Measurements from ENCODE around the gene EML2. TPM values are rescaled to one million over a fixed set of nuclear protein-coding genes. Genes with fewer than 3 reads are reported as not detected.
"Not testable (repeated sequence)": the region's sequence is repeated elsewhere in the genome, so short reads cannot be mapped to it uniquely, and the experiment has no call there.

The EML2 gene
- total RNA-seq, 1 donor from 2014 or later, result 27.1 TPM

GRCh38 chr19:45623984-45624383 is 15.2 kb downstream of the EML2 start:
- DNase-seq (ENCODE audit: extremely low spot score, unreplicated experiment), result no peak
- Mint-ChIP-seq H3K4me1 (ENCODE audit: unreplicated experiment) (no peaks in the 10 kb centered on the region), H3K4me3 (ENCODE audit: unreplicated experiment) (no peak overlapping the region), H3K36me3 (ENCODE audit: unreplicated experiment) (peaks cover 29% of the 10 kb centered on the region), H3K27me3 (ENCODE audit: unreplicated experiment) (no peaks in the 10 kb centered on the region), H3K9me3 (ENCODE audit: unreplicated experiment) (no peaks in the 10 kb centered on the region), H3K27ac (ENCODE audit: unreplicated experiment) (no peak overlapping the region)
- TF ChIP-seq, protein P1, sequence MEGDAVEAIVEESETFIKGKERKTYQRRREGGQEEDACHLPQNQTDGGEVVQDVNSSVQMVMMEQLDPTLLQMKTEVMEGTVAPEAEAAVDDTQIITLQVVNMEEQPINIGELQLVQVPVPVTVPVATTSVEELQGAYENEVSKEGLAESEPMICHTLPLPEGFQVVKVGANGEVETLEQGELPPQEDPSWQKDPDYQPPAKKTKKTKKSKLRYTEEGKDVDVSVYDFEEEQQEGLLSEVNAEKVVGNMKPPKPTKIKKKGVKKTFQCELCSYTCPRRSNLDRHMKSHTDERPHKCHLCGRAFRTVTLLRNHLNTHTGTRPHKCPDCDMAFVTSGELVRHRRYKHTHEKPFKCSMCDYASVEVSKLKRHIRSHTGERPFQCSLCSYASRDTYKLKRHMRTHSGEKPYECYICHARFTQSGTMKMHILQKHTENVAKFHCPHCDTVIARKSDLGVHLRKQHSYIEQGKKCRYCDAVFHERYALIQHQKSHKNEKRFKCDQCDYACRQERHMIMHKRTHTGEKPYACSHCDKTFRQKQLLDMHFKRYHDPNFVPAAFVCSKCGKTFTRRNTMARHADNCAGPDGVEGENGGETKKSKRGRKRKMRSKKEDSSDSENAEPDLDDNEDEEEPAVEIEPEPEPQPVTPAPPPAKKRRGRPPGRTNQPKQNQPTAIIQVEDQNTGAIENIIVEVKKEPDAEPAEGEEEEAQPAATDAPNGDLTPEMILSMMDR (IDR thresholded peaks at IDR 0.05), result no peak

GRCh38 chr19:45621976-45622503 is 17.2 kb downstream of the EML2 start:
- Mint-ChIP-seq H3K9me3 (ENCODE audit: unreplicated experiment) (no peaks in the 10 kb centered on the region), H3K27me3 (ENCODE audit: unreplicated experiment) (no peaks in the 10 kb centered on the region), H3K4me1 (ENCODE audit: unreplicated experiment) (no peaks in the 10 kb centered on the region), H3K27ac (ENCODE audit: unreplicated experiment) (no peak overlapping the region), H3K4me3 (ENCODE audit: unreplicated experiment) (no peak overlapping the region), H3K36me3 (ENCODE audit: unreplicated experiment) (peaks cover 24% of the 10 kb centered on the region)
- DNase-seq (ENCODE audit: extremely low spot score, unreplicated experiment), result no peak
- TF ChIP-seq, protein P1 (IDR thresholded peaks at IDR 0.05), result no peak

- TF ChIP-seq, protein P1 (IDR thresholded peaks at IDR 0.05), result no peak
- no peak for DNase-seq (ENCODE audit: extremely low spot score, unreplicated experiment)
- no peaks in the 10 kb centered on the region for H3K9me3 Mint-ChIP-seq (ENCODE audit: unreplicated experiment)
- H3K27me3 Mint-ChIP-seq (ENCODE audit: unreplicated experiment), result no peaks in the 10 kb centered on the region
- no peaks in the 10 kb centered on the region for H3K4me1 Mint-ChIP-seq (ENCODE audit: unreplicated experiment)
- H3K36me3 Mint-ChIP-seq (ENCODE audit: unreplicated experiment), result peaks cover 22% of the 10 kb centered on the region
- H3K27ac Mint-ChIP-seq (ENCODE audit: unreplicated experiment), result no peak overlapping the region
- no peak overlapping the region for H3K4me3 Mint-ChIP-seq (ENCODE audit: unreplicated experiment)
These were observed 17.8 kb downstream of the EML2 start for GRCh38 chr19:45621389-45621788.

DNA sequence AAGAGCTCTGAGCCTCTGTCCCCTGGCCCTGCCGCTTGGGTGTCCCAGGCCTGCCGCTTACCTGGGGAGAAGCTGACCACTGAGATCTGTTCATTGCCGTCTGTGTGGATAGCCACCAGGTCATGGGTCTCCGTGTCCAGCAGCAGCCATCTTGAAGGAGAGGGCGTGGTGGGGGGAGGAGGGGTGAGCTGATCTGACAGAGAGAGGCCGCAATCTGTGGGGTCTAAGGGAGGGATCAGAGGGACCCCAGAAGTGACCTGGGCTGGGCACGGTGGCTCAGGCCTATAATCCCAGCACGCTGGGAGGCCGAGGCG is 22.5 kb downstream of the EML2 start:
- no peak overlapping the region for H3K4me3 Mint-ChIP-seq (ENCODE audit: unreplicated experiment)
- no peaks in the 10 kb centered on the region for H3K27me3 Mint-ChIP-seq (ENCODE audit: unreplicated experiment)
- peaks cover 18% of the 10 kb centered on the region for H3K36me3 Mint-ChIP-seq (ENCODE audit: unreplicated experiment)
- no peak overlapping the region for H3K27ac Mint-ChIP-seq (ENCODE audit: unreplicated experiment)
- DNase-seq (ENCODE audit: extremely low spot score, unreplicated experiment), result no peak
- H3K9me3 Mint-ChIP-seq (ENCODE audit: unreplicated experiment), result no peaks in the 10 kb centered on the region
- TF ChIP-seq, protein P1 (IDR thresholded peaks at IDR 0.05), result no peak
- peaks cover 13% of the 10 kb centered on the region for H3K4me1 Mint-ChIP-seq (ENCODE audit: unreplicated experiment)

DNA sequence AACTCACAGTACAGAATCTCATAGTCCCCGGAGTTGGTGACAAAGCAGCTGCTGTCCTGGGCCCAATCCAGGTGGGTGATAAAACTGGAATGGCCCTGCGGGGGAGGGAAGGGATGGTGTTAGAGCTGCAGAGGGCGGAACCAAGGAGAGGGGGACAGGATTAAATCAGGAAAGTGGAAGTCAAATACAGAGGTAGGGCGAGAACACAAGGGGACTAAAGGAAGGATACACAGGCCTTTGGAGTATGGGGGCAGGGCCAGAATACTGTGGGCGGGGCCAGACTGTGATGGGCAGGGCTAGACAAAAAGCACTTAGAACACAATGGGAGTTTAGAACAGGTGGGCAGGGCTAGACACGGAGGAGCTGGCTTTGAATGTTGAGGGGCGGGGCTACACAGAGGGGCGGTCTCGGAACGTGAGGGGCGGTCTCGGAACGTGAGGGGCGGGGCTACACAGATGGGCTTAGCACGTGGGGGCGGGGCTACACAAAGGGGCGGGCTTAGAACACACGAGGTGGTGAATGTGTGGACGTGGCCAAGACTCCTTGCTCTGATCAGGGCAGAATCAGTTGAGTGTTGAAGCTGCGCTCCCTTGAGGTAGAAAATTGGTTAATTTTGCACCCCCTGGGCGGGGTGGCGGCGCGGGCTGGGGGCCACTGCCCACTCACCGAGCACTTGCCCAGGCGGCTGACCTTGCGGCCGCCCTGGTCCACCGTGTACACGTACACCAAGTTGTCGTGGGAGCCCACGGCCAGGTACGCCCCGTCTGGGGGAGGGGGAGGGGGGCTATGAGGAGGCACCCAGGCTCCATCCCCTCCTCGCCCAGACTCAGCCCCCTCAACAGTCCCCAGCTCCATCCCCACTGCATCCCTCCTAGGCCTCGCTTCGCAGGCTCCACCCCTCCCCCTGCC is 23.1 kb downstream of the EML2 start:
- no peak overlapping the region for H3K4me3 Mint-ChIP-seq (ENCODE audit: unreplicated experiment)
- no peaks in the 10 kb centered on the region for H3K27me3 Mint-ChIP-seq (ENCODE audit: unreplicated experiment)
- TF ChIP-seq, protein P1 (IDR thresholded peaks at IDR 0.05), result no peak
- H3K4me1 Mint-ChIP-seq (ENCODE audit: unreplicated experiment), result peaks cover 13% of the 10 kb centered on the region
- no peaks in the 10 kb centered on the region for H3K9me3 Mint-ChIP-seq (ENCODE audit: unreplicated experiment)
- DNase-seq (ENCODE audit: extremely low spot score, unreplicated experiment), result peak; percentile 87
- H3K36me3 Mint-ChIP-seq (ENCODE audit: unreplicated experiment), result peaks cover 16% of the 10 kb centered on the region
- H3K27ac Mint-ChIP-seq (ENCODE audit: unreplicated experiment), result peak overlapping the region; percentile 50

GRCh38 chr19:45615056-45615455 is 24.1 kb downstream of the EML2 start:
- not testable (repeated sequence) for H3K27ac Mint-ChIP-seq (ENCODE audit: unreplicated experiment); H3K4me3 Mint-ChIP-seq (ENCODE audit: unreplicated experiment); H3K27me3 Mint-ChIP-seq (ENCODE audit: unreplicated experiment); DNase-seq (ENCODE audit: extremely low spot score, unreplicated experiment); H3K9me3 Mint-ChIP-seq (ENCODE audit: unreplicated experiment)
- Mint-ChIP-seq H3K4me1 (ENCODE audit: unreplicated experiment) (peaks cover 13% of the 10 kb centered on the region), H3K36me3 (ENCODE audit: unreplicated experiment) (peaks cover 15% of the 10 kb centered on the region)
